Breast epithelium (tissue), 4 donors: Measurements from ENCODE around the gene SNX30. TPM values are rescaled to one million over a fixed set of nuclear protein-coding genes. Genes with fewer than 3 reads are reported as not detected.
A peak's percentile ranks its signal among the peaks of the same experiment; 100 is the strongest.

ENCODE experiments used
- DNase-seq, 2 donors: peaks; one replicate each; pipeline ENCODE4 v3.0.0-alpha.2; 2019; ENCODE audit warnings: low spot score in 2 of 2
- H3K27ac ChIP-seq, 2 donors: fragments of 200-600 bp; sonication (generic) in 1 of 2; one replicate each; pipeline ENCODE4 v1.5.1; 2016 to 2019; ENCODE audit warnings: mild to moderate bottlenecking in 1 of 2
- H3K27me3 ChIP-seq, 2 donors: fragments of 200-600 bp; sonication (generic) in 1 of 2; one replicate each; pipeline versions ENCODE4 v1.5.1 to v1.6.0; 2017 to 2019; ENCODE audit warnings: control low read depth in 1 of 2, mild to moderate bottlenecking in 1 of 2
- H3K36me3 ChIP-seq: fragments of 200-600 bp; one replicate; pipeline ENCODE4 v1.5.1; 2019
- H3K4me1 ChIP-seq, 2 donors: fragments of 200-600 bp; sonication (generic); one replicate each; pipeline ENCODE4 v1.5.1; 2016 to 2019; ENCODE audit warnings: control low read depth in 1 of 2
- H3K4me3 ChIP-seq, 3 donors: fragments of 200-600 bp; sonication (generic); 1 replicate in 2 of 3; 2 replicates in 1 of 3; pipeline ENCODE4 v1.5.1; 2016 to 2019; ENCODE audit warnings: mild to moderate bottlenecking in 3 of 3, moderate library complexity in 2 of 3
- H3K9me3 ChIP-seq, 2 donors: fragments of 200-600 bp; sonication (generic) in 1 of 2; one replicate each; pipeline ENCODE4 v1.5.1; 2016 to 2019; ENCODE audit warnings: control low read depth in 1 of 2
- CTCF ChIP-seq, 3 donors: fragments of 450-650 bp; IDR thresholded peaks; one replicate each; pipeline ENCODE4 v1.5.1; 2016 to 2017; ENCODE audit warnings: antibody characterized with exemption in 3 of 3, mild to moderate bottlenecking in 3 of 3, moderate library complexity in 3 of 3
- POLR2A ChIP-seq: fragments of 450-650 bp; IDR thresholded peaks from one replicate; pipeline ENCODE4 v1.6.1; 2016; ENCODE audit warnings: antibody characterized with exemption, mild to moderate bottlenecking, moderate library complexity
- POLR2AphosphoS5 ChIP-seq, 3 donors: sonication (generic); formaldehyde crosslinking; IDR thresholded peaks; one replicate each; pipeline ENCODE4 v1.6.1; 2017; ENCODE audit warnings: antibody characterized with exemption in 3 of 3
- intact Hi-C: fragments of 100-400 bp; cut with DNase I; formaldehyde crosslinking; loops from one replicate; pipeline ENCODE4 v1.15.1; 2023; ENCODE audit warnings: low total_unique reads
- total RNA-seq, 3 donors: library from RNA; depleted of rRNA; stranded (reverse); fragments of >200 nt; gene quantifications; one replicate each; pipeline ENCODE4 v1.1.0, GENCODE V29; 2016

SNX30 gene
- total RNA-seq, 3 donors from 2014 or later = 15.2 to 18.7 (median 16.4) TPM

- Histone ChIP-seq H3K36me3 (no peaks in the 10 kb centered on the region), H3K9me3 (no peaks in the 10 kb centered on the region), H3K4me3 (no peak overlapping the region), H3K27ac (peak overlapping the region in 1 of 2 donors; percentile 41), H3K4me1 (no peaks in the 10 kb centered on the region), H3K27me3 (no peaks in the 10 kb centered on the region)
- TF ChIP-seq POLR2AphosphoS5 (IDR thresholded peaks at IDR 0.05) (no peak), CTCF (IDR thresholded peaks at IDR 0.05) (no peak), POLR2A (no peak)
- intact Hi-C loops = no loop called here
- DNase-seq = no peak
Observed at GRCh38 chr9:112841261-112841660, 90.7 kb downstream of the SNX30 start.

GRCh38 chr9:112842555-112842954, 92.0 kb downstream of the SNX30 start:
- Histone ChIP-seq H3K36me3 (no peaks in the 10 kb centered on the region), H3K27ac (peak overlapping the region in 1 of 2 donors; percentile 21), H3K4me1 (no peaks in the 10 kb centered on the region), H3K27me3 (no peaks in the 10 kb centered on the region), H3K4me3 (no peak overlapping the region), H3K9me3 (no peaks in the 10 kb centered on the region)
- intact Hi-C loops = no loop called here
- TF ChIP-seq CTCF (IDR thresholded peaks at IDR 0.05) (no peak), POLR2A (no peak), POLR2AphosphoS5 (IDR thresholded peaks at IDR 0.05) (no peak)
- no peak for DNase-seq

GRCh38 chr9:112844771-112845542, 94.4 kb downstream of the SNX30 start:
- peak; percentile 56 to 82 for DNase-seq
- Histone ChIP-seq H3K4me1 (no peaks in the 10 kb centered on the region), H3K27me3 (no peaks in the 10 kb centered on the region), H3K4me3 (no peak overlapping the region), H3K27ac (no peak overlapping the region), H3K36me3 (no peaks in the 10 kb centered on the region), H3K9me3 (no peaks in the 10 kb centered on the region)
- intact Hi-C loops = no loop called here
- TF ChIP-seq CTCF (IDR thresholded peaks at IDR 0.05) (peak; percentile 83 to 91 (median 90)), POLR2AphosphoS5 (IDR thresholded peaks at IDR 0.05) (no peak)

- Histone ChIP-seq H3K4me3 (no peak overlapping the region), H3K36me3 (no peaks in the 10 kb centered on the region), H3K27ac (no peak overlapping the region), H3K9me3 (no peaks in the 10 kb centered on the region), H3K4me1 (no peaks in the 10 kb centered on the region), H3K27me3 (no peaks in the 10 kb centered on the region)
- intact Hi-C loops = no loop called here
- TF ChIP-seq CTCF (IDR thresholded peaks at IDR 0.05) (no peak), POLR2AphosphoS5 (IDR thresholded peaks at IDR 0.05) (no peak), POLR2A (no peak)
- no peak for DNase-seq
Observed at GRCh38 chr9:112846528-112847488, 96.2 kb downstream of the SNX30 start.
